Activated T-cell treated with anti-CD3 and anti-CD28 coated beads, Interleukin-2, amount 50 U/mL, for 4 hours (primary cell): Measurements from ENCODE around the gene HKDC1. TPM values are rescaled to one million over a fixed set of nuclear protein-coding genes. Genes with fewer than 3 reads are reported as not detected.
"Not testable (repeated sequence)": the region's sequence is repeated elsewhere in the genome, so short reads cannot be mapped to it uniquely, and the experiment has no call there.

Experiments
- ATAC-seq, 2 donors: fragments of 200-7000 bp; cut with Tn5 transposase; one replicate each; pipeline ENCODE4 v1.10.0; 2021
- DNase-seq: peaks from one replicate; pipeline ENCODE4 v3.0.0-alpha.2; 2020
- H3K27me3 Mint-ChIP-seq: one replicate; pipeline ENCODE4 v1.8.0; 2021; ENCODE audit warnings: low read depth, mixed read lengths
- H3K36me3 Mint-ChIP-seq: one replicate; pipeline ENCODE4 v1.8.0; 2022; ENCODE audit warnings: mixed read lengths; ENCODE audit not compliant: insufficient read depth
- H3K4me1 Mint-ChIP-seq: one replicate; pipeline ENCODE4 v1.8.0; 2021; ENCODE audit warnings: low read depth, mixed read lengths
- H3K4me3 Mint-ChIP-seq: one replicate; pipeline ENCODE4 v1.8.0; 2021; ENCODE audit warnings: mild to moderate bottlenecking, moderate library complexity, mixed read lengths
- H3K9me3 Mint-ChIP-seq: one replicate; pipeline ENCODE4 v1.8.0; 2021; ENCODE audit warnings: mixed read lengths
- total RNA-seq, 3 donors: library from RNA; stranded (reverse); gene quantifications; one replicate each; pipeline ENCODE4 v1.2.1, GENCODE V29; 2021

Gene HKDC1
- total RNA-seq, 3 donors from 2014 or later, result 0.05 to 0.54 TPM; not detected in 1

DNA sequence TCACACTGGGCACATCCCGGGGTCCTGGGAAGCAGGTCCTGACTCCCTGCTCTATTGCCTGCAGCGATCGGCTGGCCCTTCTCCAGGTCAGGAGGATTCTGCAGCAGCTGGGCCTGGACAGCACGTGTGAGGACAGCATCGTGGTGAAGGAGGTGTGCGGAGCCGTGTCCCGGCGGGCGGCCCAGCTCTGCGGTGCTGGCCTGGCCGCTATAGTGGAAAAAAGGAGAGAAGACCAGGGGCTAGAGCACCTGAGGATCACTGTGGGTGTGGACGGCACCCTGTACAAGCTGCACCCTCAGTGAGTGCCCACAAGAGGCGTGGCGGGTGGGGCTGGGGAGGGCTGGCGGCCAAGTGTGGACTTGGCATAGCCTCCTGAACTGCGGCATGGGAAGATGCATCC is 45.4 kb downstream of the HKDC1 start:
- H3K4me1 Mint-ChIP-seq, result peaks cover 9% of the 10 kb centered on the region
- H3K9me3 Mint-ChIP-seq, result no peaks in the 10 kb centered on the region
- DNase-seq (no peak), ATAC-seq (no peak)
- no peaks in the 10 kb centered on the region for H3K36me3 Mint-ChIP-seq
- H3K4me3 Mint-ChIP-seq, result no peak overlapping the region
- H3K27me3 Mint-ChIP-seq, result no peaks in the 10 kb centered on the region

DNA sequence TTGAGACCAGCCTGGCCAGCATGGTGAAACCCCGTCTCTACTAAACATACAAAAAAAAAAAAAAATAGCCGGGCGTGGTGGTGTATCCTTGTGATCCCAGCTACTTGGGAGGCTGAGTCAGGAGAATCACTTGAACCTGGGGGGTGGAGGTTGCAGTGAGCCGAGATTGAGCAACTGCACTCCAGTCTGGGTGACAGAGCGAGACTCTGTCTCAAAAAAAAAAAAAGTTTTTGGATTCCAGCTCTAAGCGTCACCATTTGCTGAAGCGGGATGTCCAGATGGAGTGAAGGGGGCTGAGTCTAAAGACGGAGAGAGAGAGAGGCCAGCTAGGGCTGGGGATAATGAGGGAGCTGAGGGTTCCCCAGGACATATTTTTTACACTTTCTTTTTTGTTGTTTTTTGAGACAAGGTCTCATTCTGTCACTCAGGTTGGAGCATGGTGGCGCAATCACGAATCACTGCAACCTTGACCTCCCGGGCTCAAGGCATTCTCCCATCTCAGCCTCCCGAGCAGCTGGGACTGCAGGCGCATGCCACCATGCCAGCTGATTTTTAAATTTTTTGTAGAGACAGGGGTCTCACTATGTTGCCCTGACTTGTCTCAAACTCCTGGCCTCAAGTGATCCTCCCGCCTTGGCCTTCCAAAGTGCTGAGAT is 48.8 kb downstream of the HKDC1 start:
- H3K27me3 Mint-ChIP-seq, result no peaks in the 10 kb centered on the region
- no peak for ATAC-seq
- H3K9me3 Mint-ChIP-seq, result no peaks in the 10 kb centered on the region
- H3K4me3 Mint-ChIP-seq, result no peak overlapping the region
- no peaks in the 10 kb centered on the region for H3K36me3 Mint-ChIP-seq
- H3K4me1 Mint-ChIP-seq, result peaks cover 5% of the 10 kb centered on the region
- no peak for DNase-seq

DNA sequence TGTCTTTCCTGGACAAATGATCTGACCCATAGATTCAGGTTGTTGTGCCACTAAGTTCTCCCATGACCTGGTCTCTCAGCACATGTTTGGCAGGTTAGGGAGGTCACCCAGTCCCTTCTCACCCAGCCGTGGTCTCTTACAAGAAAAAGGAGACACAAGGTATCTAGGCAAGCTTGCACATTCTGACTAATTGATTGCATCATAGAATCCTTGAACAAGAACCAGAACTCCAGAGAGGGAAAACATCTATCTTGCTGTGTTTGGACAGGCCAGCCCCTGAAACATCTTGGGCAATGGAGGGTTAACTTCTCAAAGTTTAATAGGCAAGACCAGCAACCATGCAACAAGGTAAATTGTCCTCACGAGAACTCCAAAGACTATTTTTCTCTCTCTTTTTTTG is 49.6 kb downstream of the HKDC1 start:
- no peak for ATAC-seq
- Mint-ChIP-seq H3K4me3 (no peak overlapping the region), H3K4me1 (peaks cover 5% of the 10 kb centered on the region), H3K9me3 (no peaks in the 10 kb centered on the region), H3K27me3 (no peaks in the 10 kb centered on the region), H3K36me3 (no peaks in the 10 kb centered on the region)
- DNase-seq, result no peak

DNA sequence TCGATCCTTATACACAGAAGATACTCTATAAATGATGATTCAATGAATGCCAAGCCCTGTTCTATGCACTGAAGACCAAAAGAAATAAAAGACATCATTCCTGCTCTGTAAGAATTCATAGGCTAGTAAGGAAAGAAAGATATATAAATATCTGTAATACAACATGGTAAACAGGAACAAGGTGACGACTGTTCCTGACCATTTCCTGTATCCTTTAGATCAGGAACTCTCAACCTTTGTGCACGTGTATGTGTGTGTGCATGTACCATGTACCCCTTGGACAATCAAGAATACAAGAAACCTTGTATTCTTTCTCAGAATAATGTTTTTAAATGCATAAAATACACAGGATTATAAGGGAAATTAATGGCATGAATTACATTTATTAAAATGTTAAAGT is 50.9 kb downstream of the HKDC1 start:
- no peak overlapping the region for H3K4me3 Mint-ChIP-seq
- H3K9me3 Mint-ChIP-seq, result no peaks in the 10 kb centered on the region
- H3K27me3 Mint-ChIP-seq, result no peaks in the 10 kb centered on the region
- no peaks in the 10 kb centered on the region for H3K36me3 Mint-ChIP-seq
- H3K4me1 Mint-ChIP-seq, result peaks cover 5% of the 10 kb centered on the region
- ATAC-seq (no peak), DNase-seq (no peak)

DNA sequence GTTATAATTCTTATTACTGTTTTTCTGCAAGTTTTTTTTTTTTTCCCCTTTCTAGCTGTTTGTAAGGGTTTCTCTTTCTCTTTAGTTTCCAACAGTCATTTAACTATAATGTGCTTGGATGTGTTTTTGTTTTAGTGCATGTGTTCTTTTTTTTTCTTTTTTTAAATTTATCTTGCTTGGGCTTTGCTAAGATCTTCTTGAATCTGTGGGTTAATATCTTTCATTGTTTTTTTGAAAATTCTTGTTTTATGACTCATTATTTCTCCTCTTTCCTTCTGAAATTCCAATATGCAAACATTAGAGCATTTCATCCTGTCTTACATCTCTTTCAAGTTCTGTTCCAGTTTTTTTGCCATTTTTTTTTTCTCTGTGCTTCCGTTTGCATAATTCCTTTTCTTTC is 52.5 kb downstream of the HKDC1 start:
- H3K36me3 Mint-ChIP-seq, result no peaks in the 10 kb centered on the region
- peaks cover 5% of the 10 kb centered on the region for H3K4me1 Mint-ChIP-seq
- H3K9me3 Mint-ChIP-seq, result no peaks in the 10 kb centered on the region
- DNase-seq, result no peak
- ATAC-seq, result no peak
- no peaks in the 10 kb centered on the region for H3K27me3 Mint-ChIP-seq
- no peak overlapping the region for H3K4me3 Mint-ChIP-seq

DNA sequence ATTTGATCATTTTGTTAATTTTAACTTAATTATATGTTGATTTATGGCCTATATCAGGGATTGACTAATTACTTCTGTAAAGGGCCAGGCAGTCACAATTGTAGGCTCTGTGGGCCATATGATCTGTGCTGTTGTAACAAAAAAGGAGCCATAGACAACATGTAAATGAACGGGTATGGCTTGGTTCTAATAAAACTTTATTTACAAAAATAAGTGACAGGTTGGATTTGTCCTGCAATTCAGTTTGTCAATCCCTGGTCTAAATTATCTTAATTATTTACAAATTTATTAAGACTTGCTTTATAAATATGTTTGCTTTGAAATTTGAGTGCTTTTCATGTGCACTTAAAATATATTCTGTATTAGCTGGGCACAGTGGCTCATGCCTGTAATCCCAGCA is 55.3 kb downstream of the HKDC1 start:
- ATAC-seq (no peak), DNase-seq (no peak)
- no peaks in the 10 kb centered on the region for H3K36me3 Mint-ChIP-seq
- no peaks in the 10 kb centered on the region for H3K9me3 Mint-ChIP-seq
- no peaks in the 10 kb centered on the region for H3K27me3 Mint-ChIP-seq
- H3K4me1 Mint-ChIP-seq, result peaks cover 5% of the 10 kb centered on the region
- no peak overlapping the region for H3K4me3 Mint-ChIP-seq

DNA sequence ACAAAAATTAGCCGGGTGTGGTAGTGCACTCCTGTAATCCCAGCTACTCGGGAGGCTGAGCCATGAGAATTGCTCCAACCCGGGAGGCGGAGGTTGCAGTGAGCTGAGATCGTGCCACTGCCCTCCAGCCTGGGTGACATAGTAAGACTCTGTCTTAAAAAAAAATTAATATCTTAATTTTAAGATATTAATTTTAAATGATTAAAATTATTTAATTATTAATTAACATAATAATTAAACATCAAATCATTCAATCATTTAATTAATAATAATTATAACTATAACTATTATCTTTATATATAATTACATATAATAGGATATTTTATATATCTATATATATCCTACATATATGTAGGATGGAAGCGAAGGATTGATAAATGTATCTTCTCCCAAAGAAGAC is 56.4 kb downstream of the HKDC1 start:
- Mint-ChIP-seq H3K27me3 (peaks cover 1% of the 10 kb centered on the region), H3K36me3 (no peaks in the 10 kb centered on the region), H3K4me1 (no peaks in the 10 kb centered on the region), H3K4me3 (no peak overlapping the region), H3K9me3 (no peaks in the 10 kb centered on the region)
- no peak for ATAC-seq
- DNase-seq, result no peak

DNA sequence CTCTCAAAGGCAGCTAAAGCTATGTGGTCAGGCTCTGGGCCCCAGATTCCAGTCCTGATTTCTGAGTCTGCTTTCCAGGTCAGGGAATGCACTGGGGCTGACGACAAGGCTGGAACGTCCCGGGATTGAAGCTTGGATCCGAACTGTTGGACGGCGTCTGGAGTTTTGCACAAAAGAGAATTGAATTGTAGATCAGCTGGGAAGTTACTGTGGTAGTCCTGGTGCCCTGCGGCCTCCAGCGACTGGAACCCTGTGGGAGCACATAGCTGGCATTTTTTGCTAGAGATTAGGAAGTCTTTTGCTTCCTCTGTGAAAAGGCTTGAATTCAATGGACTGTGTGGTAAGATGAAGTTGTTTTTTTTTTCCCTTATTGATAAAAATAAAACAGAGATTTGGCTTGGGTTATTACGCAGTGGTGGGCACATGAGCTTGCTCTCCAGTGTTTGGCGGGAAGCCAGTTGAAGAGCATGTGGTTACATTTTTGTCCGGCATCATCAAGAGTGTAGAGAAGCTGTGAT is 58.4 kb downstream of the HKDC1 start, which contains the start of gene HK1:
Gene HK1, plus strand, starts transcription at position 51 of the 518 bp plus-strand sequence.
- H3K9me3 Mint-ChIP-seq, result no peaks in the 10 kb centered on the region
- H3K36me3 Mint-ChIP-seq, result no peaks in the 10 kb centered on the region
- no peak for ATAC-seq
- peaks cover 5% of the 10 kb centered on the region for H3K27me3 Mint-ChIP-seq
- no peak for DNase-seq
- no peak within 1 kb of the TSS for H3K4me3 Mint-ChIP-seq
- no peaks in the 10 kb centered on the region for H3K4me1 Mint-ChIP-seq

DNA sequence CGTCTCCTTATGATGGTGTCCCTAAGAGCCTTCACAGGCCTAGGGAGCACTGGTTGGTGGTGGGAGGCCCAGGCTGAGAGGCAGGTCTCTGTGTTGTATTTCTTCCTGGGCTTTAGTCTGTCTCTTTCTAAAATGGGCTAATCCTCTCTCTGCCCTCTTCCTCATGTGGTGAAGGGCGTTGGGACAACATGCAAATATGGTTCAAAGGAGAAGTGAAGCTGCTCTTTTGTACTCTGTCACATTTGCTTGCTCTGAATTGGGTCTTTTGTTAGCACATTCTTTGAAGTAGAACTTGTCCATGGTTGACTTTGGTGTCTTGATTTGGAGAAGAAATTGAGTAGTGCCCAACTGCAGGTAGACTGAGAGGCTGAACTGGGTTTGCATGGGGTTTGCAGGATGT is 59.0 kb downstream of the HKDC1 start:
- Mint-ChIP-seq H3K27me3 (peaks cover 5% of the 10 kb centered on the region), H3K9me3 (no peaks in the 10 kb centered on the region), H3K4me1 (no peaks in the 10 kb centered on the region), H3K36me3 (no peaks in the 10 kb centered on the region), H3K4me3 (no peak overlapping the region)
- ATAC-seq, result no peak
- DNase-seq, result no peak

DNA sequence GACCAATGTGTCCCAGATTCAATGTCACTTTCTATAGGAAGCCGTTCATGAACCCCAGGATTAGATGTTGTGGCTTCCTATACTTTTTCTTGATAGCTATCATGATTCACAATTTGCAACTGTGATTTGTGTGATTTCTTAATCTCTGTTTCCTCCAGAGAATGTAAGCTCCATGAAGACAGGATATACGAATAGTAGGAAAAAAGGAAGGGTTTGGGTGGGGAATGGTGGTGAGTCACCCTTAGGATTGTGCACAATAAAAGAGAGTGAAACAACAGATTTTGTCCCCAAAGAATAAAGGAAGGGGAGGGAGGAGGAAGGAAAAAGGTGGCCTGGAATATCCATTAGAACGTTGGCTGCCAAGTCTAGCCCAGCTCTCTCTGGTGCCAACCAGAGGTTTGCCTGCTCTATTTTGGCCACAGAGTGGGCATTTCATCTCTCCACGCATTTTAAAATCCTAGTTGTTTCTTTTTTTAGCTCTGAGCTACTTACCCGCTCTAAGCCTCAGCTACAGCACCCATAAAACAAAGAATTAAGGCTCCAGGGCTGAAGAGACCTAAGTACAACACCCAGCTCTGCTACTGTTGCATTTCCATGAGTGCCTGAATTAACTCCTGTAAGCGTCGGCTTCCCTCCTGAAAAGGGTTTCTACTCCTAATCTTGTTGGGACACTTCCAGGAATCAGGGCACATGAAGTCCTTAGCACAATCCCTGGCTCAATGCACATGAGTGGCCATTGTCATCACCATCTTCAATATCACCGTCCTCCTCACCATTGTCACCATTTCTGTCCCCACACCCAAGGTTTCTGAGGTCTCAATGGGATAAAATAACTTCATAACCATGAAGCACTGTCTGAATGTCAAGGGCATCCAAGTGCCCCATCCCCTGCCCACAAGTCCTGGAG is 61.6 kb downstream of the HKDC1 start:
- H3K36me3 Mint-ChIP-seq, result no peaks in the 10 kb centered on the region
- H3K9me3 Mint-ChIP-seq, result no peaks in the 10 kb centered on the region
- ATAC-seq, result no peak
- H3K4me1 Mint-ChIP-seq, result no peaks in the 10 kb centered on the region
- H3K27me3 Mint-ChIP-seq, result peaks cover 5% of the 10 kb centered on the region
- no peak overlapping the region for H3K4me3 Mint-ChIP-seq
- no peak for DNase-seq

DNA sequence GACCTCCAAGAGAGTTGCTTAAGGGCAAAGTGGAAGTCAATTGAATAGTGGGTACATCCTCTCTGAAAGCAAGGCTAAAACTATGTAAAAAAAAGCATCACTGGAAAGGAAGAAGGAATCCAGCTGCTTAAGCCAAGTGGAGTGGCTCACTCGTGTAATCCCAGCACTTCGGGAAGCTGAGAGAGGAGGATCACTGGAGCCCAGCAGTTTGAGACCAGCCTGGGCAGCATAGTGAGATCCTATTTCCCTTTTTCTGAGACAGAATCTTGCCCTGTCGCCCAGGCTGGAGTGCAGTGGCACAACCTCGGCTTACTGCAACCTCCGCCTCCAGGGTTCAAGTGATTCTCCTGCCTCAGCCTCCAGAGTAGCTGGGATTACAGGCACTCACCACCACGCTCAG is 64.3 kb downstream of the HKDC1 start:
- H3K27me3 Mint-ChIP-seq, result not testable (repeated sequence)

DNA sequence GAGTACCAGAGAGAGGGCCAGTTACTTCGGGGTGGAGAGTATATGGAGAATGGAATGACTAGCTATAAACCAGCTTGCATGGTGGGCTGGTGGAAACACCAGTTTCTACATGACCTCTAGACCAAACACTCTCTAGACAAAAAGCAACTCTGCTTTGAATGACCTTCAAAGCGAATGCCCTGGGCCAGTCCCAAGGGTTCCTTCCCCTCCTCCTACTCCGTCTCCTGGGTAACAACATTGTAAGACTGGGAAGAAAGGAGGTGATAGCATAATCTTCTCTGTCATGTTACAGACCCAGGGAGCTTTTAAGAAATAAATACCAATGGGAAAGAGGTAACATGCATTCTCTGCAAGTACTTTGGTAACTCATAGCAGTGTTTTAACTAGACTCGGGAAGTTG is 65.6 kb downstream of the HKDC1 start:
- H3K36me3 Mint-ChIP-seq, result no peaks in the 10 kb centered on the region
- DNase-seq (no peak), ATAC-seq (no peak)
- H3K4me3 Mint-ChIP-seq, result no peak overlapping the region
- H3K4me1 Mint-ChIP-seq, result no peaks in the 10 kb centered on the region
- H3K9me3 Mint-ChIP-seq, result no peaks in the 10 kb centered on the region
- H3K27me3 Mint-ChIP-seq, result peaks cover 5% of the 10 kb centered on the region

More for the DNA sequence above, 64.3 kb downstream of the HKDC1 start:
- H3K36me3 Mint-ChIP-seq, H3K9me3 Mint-ChIP-seq, H3K4me3 Mint-ChIP-seq, H3K4me1 Mint-ChIP-seq, ATAC-seq, DNase-seq: not testable (repeated sequence)

DNA sequence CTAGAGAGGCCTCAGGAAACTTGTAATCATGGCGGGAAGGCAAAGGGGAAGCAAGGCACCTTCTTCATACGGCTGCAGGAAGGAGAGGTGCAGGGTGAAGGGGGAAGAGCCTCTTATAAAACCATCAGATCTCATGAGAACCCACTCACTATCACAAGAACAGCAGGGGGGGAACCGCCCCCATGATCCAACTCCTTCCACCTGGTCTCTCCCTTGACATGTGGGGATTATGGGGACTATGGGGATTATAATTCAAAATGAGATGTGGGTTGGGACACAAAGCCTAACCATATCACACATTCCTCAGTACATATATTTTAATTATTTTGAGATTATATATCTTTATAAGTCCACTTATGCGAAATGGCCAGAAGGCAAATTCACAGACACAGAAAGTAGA is 67.0 kb downstream of the HKDC1 start:
- Mint-ChIP-seq H3K36me3 (no peaks in the 10 kb centered on the region), H3K9me3 (no peaks in the 10 kb centered on the region), H3K4me3 (no peak overlapping the region), H3K4me1 (no peaks in the 10 kb centered on the region), H3K27me3 (peaks cover 3% of the 10 kb centered on the region)
- ATAC-seq (no peak), DNase-seq (no peak)

DNA sequence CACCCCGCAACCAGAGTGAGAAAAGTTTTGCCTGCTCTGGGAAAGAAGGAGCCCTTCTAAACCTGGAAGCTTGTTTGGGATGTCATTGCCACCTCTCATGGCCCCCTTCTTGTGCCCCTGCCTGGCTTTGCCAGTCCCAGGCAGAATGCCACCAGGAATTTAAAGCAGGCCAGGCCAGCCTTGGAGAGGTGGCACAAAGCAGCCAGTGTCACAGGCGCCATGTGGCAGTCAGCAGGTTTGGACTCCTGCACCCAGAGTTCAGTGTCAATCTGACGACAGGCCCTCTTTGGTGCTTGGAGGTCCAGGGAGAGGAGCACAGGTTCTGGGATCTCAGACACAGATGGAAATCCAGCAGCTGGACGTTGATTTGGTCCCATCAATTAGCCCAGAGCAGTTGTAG is 70.9 kb downstream of the HKDC1 start:
- Mint-ChIP-seq H3K36me3 (no peaks in the 10 kb centered on the region), H3K27me3 (peaks cover 2% of the 10 kb centered on the region), H3K4me3 (no peak overlapping the region), H3K9me3 (no peaks in the 10 kb centered on the region), H3K4me1 (no peaks in the 10 kb centered on the region)
- ATAC-seq (no peak), DNase-seq (no peak)

DNA sequence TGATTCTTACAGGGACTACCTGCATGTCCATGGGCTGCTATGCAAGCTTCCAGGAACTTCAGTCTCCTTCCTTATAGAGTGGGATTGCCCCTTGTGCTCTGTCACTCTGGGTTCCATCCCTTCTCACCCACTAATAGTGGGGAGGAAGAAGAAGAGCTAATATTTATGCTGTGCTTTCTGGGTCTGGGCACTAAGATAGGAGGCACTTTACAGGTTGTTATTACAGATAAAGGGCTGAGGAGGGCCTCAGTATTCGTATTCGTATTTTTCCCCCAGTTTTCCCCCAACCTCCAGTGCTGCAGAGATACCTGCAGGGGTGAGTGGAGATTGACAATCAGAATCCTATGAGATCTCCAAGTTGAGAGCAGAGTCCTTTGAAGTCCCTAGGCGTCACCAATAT is 72.3 kb downstream of the HKDC1 start:
- H3K9me3 Mint-ChIP-seq, result no peaks in the 10 kb centered on the region
- peaks cover 2% of the 10 kb centered on the region for H3K27me3 Mint-ChIP-seq
- H3K36me3 Mint-ChIP-seq, result no peaks in the 10 kb centered on the region
- H3K4me3 Mint-ChIP-seq, result no peak overlapping the region
- H3K4me1 Mint-ChIP-seq, result no peaks in the 10 kb centered on the region
- ATAC-seq, result no peak
- no peak for DNase-seq
